ENCODE data around the gene FGF18.
"Not testable (repeated sequence)": the region's sequence is repeated elsewhere in the genome, so short reads cannot be mapped to it uniquely, and the experiment has no call there.

GRCh38 chr5:171413993-171414392 is 5.5 kb upstream of the FGF18 start:
- not testable (repeated sequence) for TF ChIP-seq CTCF, POLR2AphosphoS5 (IDR thresholded peaks at IDR 0.05)
